A673 (cell line): ENCODE data around the gene B9D1. TPM values are rescaled to one million over a fixed set of nuclear protein-coding genes. Genes with fewer than 3 reads are reported as not detected.

Source experiments
- BruUV-seq: library from RNA; stranded (reverse); fragments of 400-500 nt; replicated peaks from 2 replicates; lab custom pipeline; 2021; lab: Mats Ljungman, UMichigan
- CTCF ChIA-PET: fragments of 300-600 bp; sonication (Branson Sonifier 250); formaldehyde crosslinking; loops from one replicate; lab custom pipeline; 2022; ENCODE audit warnings: antibody characterized with exemption; lab: Charles Lee
- POLR2A ChIA-PET: fragments of 300-600 bp; sonication (Branson Sonifier 250); formaldehyde crosslinking; loops from one replicate; lab custom pipeline; 2022; ENCODE audit warnings: antibody characterized with exemption; ENCODE audit not compliant: low non-redundant PET; lab: Charles Lee
- DNase-seq: peaks from one replicate; pipeline ENCODE4 v3.0.0-alpha.2; 2015; ENCODE audit warnings: low spot score
- H3K27ac ChIP-seq: fragments of 200-600 bp; sonication (generic); 2 replicates; pipeline ENCODE4 v1.5.1; 2016; ENCODE audit warnings: mixed run types, low read depth, mild to moderate bottlenecking, mixed read lengths, antibody characterized with exemption, low read length; ENCODE audit not compliant: poor library complexity, severe bottlenecking
- H3K27me3 ChIP-seq: fragments of 200-600 bp; sonication (generic); replicated peaks from 2 replicates; pipeline ENCODE4 v1.6.1; 2017; ENCODE audit warnings: mixed run types, low read depth, mild to moderate bottlenecking, mixed read lengths, antibody characterized with exemption, low read length; ENCODE audit not compliant: insufficient read depth, poor library complexity
- H3K36me3 ChIP-seq: fragments of 200-600 bp; sonication (generic); 2 replicates; pipeline ENCODE4 v1.6.1; 2016; ENCODE audit warnings: mixed run types, mild to moderate bottlenecking, mixed read lengths, antibody characterized with exemption, low read length; ENCODE audit not compliant: insufficient read depth, poor library complexity, severe bottlenecking
- H3K4me1 ChIP-seq: fragments of 200-600 bp; sonication (generic); 2 replicates; pipeline ENCODE4 v1.6.1; 2017; ENCODE audit warnings: mixed run types, mild to moderate bottlenecking, mixed read lengths, antibody characterized with exemption, low read length; ENCODE audit not compliant: insufficient read depth, poor library complexity, severe bottlenecking
- H3K4me3 ChIP-seq: fragments of 200-600 bp; sonication (generic); 2 replicates; pipeline ENCODE4 v1.5.1; 2016; ENCODE audit warnings: low read depth, mixed run types, mild to moderate bottlenecking, mixed read lengths, low read length; ENCODE audit not compliant: poor library complexity, severe bottlenecking
- H3K9me3 ChIP-seq: fragments of 200-600 bp; sonication (generic); 2 replicates; pipeline ENCODE4 v1.6.1; 2016; ENCODE audit warnings: mixed run types, low read depth, mild to moderate bottlenecking, mixed read lengths, antibody characterized with exemption, low read length; ENCODE audit not compliant: poor library complexity, severe bottlenecking
- CTCF ChIP-seq: fragments of 300-800, 200-600 bp; sonication (generic); conservative IDR thresholded peaks from 2 replicates; pipeline ENCODE4 v1.5.1; 2017; ENCODE audit warnings: low read depth, mild to moderate bottlenecking, antibody characterized with exemption, low read length, moderate library complexity, mixed read lengths
- EZH2 ChIP-seq: fragments of 200-600 bp; sonication (generic); IDR thresholded peaks from 2 replicates; pipeline ENCODE4 v1.6.1; 2017; ENCODE audit warnings: borderline replicate concordance, low read depth, mild to moderate bottlenecking, mixed read lengths, antibody characterized with exemption, low read length; ENCODE audit not compliant: poor library complexity, severe bottlenecking
- intact Hi-C: fragments of 100-400 bp; cut with micrococcal nuclease; formaldehyde crosslinking; loops from one replicate; pipeline ENCODE4 v1.10.0; 2022; ENCODE audit not compliant: unreplicated experiment
- total RNA-seq: library from RNA; stranded (reverse); gene quantifications from 2 replicates; pipeline ENCODE4 v1.2.3, GENCODE V29; 2021

Gene B9D1
- total RNA-seq, 1 experiment from 2014 or later: 37.0 TPM

- no peaks in the 10 kb centered on the region for H3K9me3 ChIP-seq
- ChIA-PET CTCF (no interaction called here), POLR2A (interaction anchor here (0.6 to 0.7 kb wide), 2 partner anchors 18 to 27 kb away, joined by 3 read pairs; no protein-coding TSS in a partner anchor)
- H3K27me3 ChIP-seq: no peaks in the 10 kb centered on the region
- no TSS peak for BruUV-seq
- TF ChIP-seq EZH2 (no peak), CTCF (no peak)
- intact Hi-C loops: no loop called here
- no peak overlapping the region for H3K27ac ChIP-seq
- no peak overlapping the region for H3K4me3 ChIP-seq
- DNase-seq: no peak
- H3K4me1 ChIP-seq: peaks cover 4% of the 10 kb centered on the region
- H3K36me3 ChIP-seq: no peaks in the 10 kb centered on the region
These were observed 11.6 kb upstream of the B9D1 start for GRCh38 chr17:19374136-19374535.

DNA sequence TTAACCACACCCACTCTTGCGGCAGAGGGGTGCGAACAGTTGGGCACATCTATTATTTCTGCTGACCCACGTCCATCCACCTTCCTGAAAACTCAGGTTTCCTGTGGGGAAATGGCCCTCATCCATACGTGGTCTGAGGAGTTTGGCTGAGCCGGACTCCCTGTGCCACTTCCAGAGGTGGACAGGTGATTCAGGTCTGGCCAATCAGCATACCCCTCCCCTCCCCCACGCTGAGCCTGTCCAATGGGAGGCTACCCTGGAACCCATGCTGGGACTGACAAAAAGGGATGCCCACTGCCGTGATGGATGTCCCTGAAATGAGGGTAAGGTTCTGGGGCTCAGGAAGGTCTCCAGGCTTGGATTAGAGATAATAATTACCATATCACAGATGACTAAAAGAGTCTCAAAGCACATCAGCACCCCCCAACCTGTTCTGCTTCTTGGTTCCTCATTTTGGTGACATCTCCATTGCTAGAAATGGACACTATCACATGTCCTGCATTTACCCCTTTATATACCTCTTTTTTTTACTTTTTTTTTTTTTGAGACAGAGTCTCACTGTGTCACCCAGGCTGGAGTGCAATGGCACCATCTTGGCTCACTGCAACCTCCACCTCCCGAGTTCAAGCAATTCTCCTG is 10.5 kb upstream of the B9D1 start:
- no peak overlapping the region for H3K27ac ChIP-seq
- ChIA-PET POLR2A (no interaction called here), CTCF (no interaction called here)
- no peak overlapping the region for H3K4me3 ChIP-seq
- no peaks in the 10 kb centered on the region for H3K27me3 ChIP-seq
- no peak for DNase-seq
- no peaks in the 10 kb centered on the region for H3K9me3 ChIP-seq
- intact Hi-C loops: no loop called here
- peaks cover 4% of the 10 kb centered on the region for H3K4me1 ChIP-seq
- no peak for TF ChIP-seq EZH2
- no peak for TF ChIP-seq CTCF
- no peaks in the 10 kb centered on the region for H3K36me3 ChIP-seq
- no TSS peak for BruUV-seq

GRCh38 chr17:19372439-19372838 is 9.9 kb upstream of the B9D1 start:
- DNase-seq: no peak

More at GRCh38 chr17:19372439-19372838, 9.9 kb upstream of the B9D1 start:
- Histone ChIP-seq H3K27me3 (no peaks in the 10 kb centered on the region), H3K27ac (no peak overlapping the region), H3K4me3 (no peak overlapping the region), H3K36me3 (no peaks in the 10 kb centered on the region), H3K9me3 (no peaks in the 10 kb centered on the region), H3K4me1 (peaks cover 4% of the 10 kb centered on the region)
- BruUV-seq: no TSS peak
- TF ChIP-seq CTCF (no peak), EZH2 (no peak)
- intact Hi-C loops: no loop called here
- POLR2A ChIA-PET: no interaction called here
- CTCF ChIA-PET: no interaction called here
